HG02610 (cell line): Measurements from ENCODE around the gene CEP57L1.
"Not testable (repeated sequence)": the region's sequence is repeated elsewhere in the genome, so short reads cannot be mapped to it uniquely, and the experiment has no call there.

Experiments used
- ATAC-seq: cut with Tn5 transposase; IDR thresholded peaks from one replicate; pipeline ENCODE4 v1.9.1; 2021; ENCODE audit warnings: mild to moderate bottlenecking, moderate library complexity; ENCODE audit not compliant: unreplicated experiment

Gene CEP57L1

GRCh38 chr6:109073344-109074132 is 21.8 kb upstream of the CEP57L1 start:
- no peak for ATAC-seq

- no peak for ATAC-seq
Observed at GRCh38 chr6:109074133-109074415, 21.2 kb upstream of the CEP57L1 start.

- no peak for ATAC-seq
Observed at GRCh38 chr6:109075934-109076333, 19.4 kb upstream of the CEP57L1 start.

- no peak for ATAC-seq
Observed at GRCh38 chr6:109076377-109076776, 18.9 kb upstream of the CEP57L1 start.

GRCh38 chr6:109079981-109080380 is 15.3 kb upstream of the CEP57L1 start:
- no peak for ATAC-seq

GRCh38 chr6:109081026-109081425 is 14.3 kb upstream of the CEP57L1 start:
- no peak for ATAC-seq

GRCh38 chr6:109081516-109082187 is 13.7 kb upstream of the CEP57L1 start:
- no peak for ATAC-seq

GRCh38 chr6:109082188-109082577 is 13.1 kb upstream of the CEP57L1 start:
- no peak for ATAC-seq

GRCh38 chr6:109083657-109084056 is 11.7 kb upstream of the CEP57L1 start:
- no peak for ATAC-seq

GRCh38 chr6:109084146-109084545 is 11.2 kb upstream of the CEP57L1 start:
- ATAC-seq: not testable (repeated sequence)

- ATAC-seq: no peak
Observed at GRCh38 chr6:109087661-109088264, 7.5 kb upstream of the CEP57L1 start.

- no peak for ATAC-seq
Observed at GRCh38 chr6:109088995-109089394, 6.3 kb upstream of the CEP57L1 start.

- no peak for ATAC-seq
Observed at GRCh38 chr6:109091314-109092024, 3.8 kb upstream of the CEP57L1 start.

GRCh38 chr6:109092074-109092473 is 3.2 kb upstream of the CEP57L1 start:
- no peak for ATAC-seq

GRCh38 chr6:109093732-109094415 is 1.4 kb upstream of the CEP57L1 start:
- ATAC-seq: no peak

GRCh38 chr6:109094416-109095035 is 781 bp upstream of the CEP57L1 start, which contains the start of gene SESN1:
SESN1 (minus strand) TSS chr6:109094846; CDS start chr6:109094073, 773 bp downstream.
- ATAC-seq: peak; percentile 71

- no peak for ATAC-seq
Observed at GRCh38 chr6:109095835-109096084, 453 bp downstream of the CEP57L1 start.

GRCh38 chr6:109096208-109096607 is 901 bp downstream of the CEP57L1 start:
- no peak for ATAC-seq

GRCh38 chr6:109097661-109098060 is 2.4 kb downstream of the CEP57L1 start:
- ATAC-seq: no peak

GRCh38 chr6:109102762-109103161 is 7.5 kb downstream of the CEP57L1 start:
- ATAC-seq: no peak

- ATAC-seq: no peak
Observed at GRCh38 chr6:109103942-109104341, 8.6 kb downstream of the CEP57L1 start.
